HS-27A (cell line): Measurements from ENCODE around the gene RXFP4.
"Not testable (repeated sequence)": the region's sequence is repeated elsewhere in the genome, so short reads cannot be mapped to it uniquely, and the experiment has no call there.

Source experiments
- DNase-seq: peaks from one replicate; pipeline ENCODE4 v3.0.0-alpha.2; 2012; ENCODE audit warnings: low read depth, missing footprints

The RXFP4 gene

GRCh38 chr1:155978325-155978972, 37.0 kb downstream of the RXFP4 start, which contains the start of gene ARHGEF2:
Gene ARHGEF2 (minus strand): TSS chr1:155978547. CDS start chr1:155978427, 120 bp downstream.
- no peak for DNase-seq

DNA sequence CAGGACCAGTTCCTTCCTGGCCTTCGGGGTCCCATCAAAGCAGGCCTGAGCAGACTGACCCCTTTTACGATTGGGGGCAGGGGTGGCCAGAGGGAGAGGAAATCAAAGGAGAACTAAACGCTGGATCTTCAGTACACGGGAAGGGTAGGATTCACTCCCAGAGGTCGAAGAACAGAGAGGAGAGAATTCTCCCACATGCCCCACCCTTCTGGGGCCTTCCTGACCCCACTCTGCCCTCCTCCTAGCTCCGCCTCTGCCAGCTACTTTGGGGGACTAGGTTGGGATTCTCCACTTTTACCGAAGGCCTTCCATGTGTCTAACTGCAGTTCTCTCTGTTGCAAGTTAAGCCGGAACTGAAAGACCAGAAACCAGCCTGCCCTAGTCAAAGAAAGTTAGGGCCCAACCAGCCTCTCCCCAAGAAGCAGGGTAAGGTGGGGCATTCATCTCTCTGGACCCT, 37.6 kb downstream of the RXFP4 start:
- no peak for DNase-seq

DNA sequence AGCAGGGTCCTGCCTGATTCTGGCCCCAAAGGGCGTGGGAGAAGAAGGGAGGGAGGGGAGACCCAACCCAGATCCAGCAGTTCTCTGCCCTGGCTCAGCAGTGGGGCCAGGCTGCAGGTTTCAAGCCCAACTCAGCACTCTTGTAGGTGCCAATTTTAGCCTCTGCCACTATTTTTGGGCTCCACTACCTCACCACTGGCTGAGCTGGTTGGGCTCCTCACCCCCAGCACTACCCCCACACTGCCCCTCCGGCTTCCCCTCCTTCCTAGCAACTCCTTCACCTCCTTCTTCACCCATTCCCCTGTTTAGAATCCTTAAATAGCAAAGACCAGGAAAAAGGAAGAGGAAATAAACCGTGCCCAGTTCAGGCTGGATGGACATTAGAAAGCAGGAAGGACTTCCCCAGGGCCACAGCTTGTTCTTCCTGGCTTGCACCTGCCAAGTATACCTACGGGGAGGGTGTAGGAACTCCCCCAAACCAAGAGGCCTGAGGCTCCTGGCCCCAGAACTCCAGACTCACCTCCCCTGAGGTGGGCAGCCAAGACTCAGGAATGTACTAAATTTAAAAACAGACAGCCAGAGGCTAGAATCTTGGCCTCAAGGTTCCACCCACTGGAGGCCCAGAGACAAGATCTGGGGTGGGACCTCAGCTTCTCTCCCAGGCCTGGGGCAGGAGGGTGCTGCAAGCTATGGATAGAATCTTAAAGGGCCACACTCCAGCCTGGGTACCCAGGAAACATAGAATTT, 38.3 kb downstream of the RXFP4 start:
- DNase-seq, result no peak

- DNase-seq, result no peak
Measured at GRCh38 chr1:155981266-155982088, 40.0 kb downstream of the RXFP4 start.

DNA sequence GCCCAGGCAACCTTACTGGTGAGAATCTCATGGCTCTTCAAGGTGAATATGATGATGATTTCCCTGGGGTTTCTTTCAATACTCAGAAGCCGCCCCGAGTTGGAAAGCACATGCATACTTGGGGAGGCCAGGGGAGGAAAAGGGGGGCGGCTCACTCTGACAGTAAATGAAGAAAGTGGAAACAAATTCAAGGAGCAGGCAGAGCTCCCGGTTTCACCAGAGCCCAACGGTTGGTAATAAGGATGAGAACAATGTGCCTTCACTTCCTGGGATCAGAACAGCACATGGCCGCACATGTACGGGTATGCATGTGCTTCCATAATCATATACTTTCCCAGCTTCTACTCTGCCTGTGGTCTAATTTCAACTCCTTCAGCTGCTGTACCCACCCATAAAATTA, 40.7 kb downstream of the RXFP4 start:
- no peak for DNase-seq

DNA sequence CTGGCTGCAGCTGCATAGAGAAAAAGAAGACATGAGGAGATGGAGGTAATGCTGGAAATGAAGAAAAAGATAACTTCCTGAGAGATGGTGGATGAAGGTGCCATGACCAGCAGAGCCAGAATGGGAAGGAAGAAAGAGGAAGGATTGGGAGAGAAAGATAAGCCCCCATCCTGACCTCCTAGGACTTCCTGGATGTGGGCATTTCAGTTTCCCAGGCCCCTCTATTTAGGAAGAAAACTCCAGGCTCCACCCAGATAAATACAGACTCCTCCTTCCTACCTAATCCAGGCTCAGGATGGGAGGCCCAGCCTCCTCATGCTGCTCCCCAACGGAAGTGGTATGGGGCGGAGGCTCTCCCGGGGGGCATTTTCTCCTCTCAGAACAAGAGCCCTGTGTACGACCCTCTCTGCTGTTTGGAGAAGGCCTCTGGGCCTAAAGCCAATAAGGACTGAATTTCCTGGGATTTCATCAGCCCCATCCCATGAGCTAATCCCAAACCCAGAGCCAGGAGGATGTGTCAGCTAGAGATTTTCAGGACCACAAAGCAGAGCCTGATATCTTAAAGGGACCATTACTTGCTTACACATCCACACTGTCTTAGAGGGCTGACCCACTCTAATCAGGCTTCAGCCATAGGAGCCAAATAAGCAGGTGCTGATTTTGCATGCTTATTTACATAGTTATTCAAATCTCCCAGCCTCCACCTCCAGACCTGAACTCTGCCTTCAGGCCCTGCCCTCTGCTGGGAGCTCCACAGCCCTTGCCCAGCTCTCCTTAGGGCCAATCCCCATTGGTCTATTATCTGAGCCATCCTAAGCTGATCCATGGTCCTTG, 42.0 kb downstream of the RXFP4 start:
- peak; percentile 89 for DNase-seq

- no peak for DNase-seq
Measured at GRCh38 chr1:155984341-155984740, 42.9 kb downstream of the RXFP4 start.

DNA sequence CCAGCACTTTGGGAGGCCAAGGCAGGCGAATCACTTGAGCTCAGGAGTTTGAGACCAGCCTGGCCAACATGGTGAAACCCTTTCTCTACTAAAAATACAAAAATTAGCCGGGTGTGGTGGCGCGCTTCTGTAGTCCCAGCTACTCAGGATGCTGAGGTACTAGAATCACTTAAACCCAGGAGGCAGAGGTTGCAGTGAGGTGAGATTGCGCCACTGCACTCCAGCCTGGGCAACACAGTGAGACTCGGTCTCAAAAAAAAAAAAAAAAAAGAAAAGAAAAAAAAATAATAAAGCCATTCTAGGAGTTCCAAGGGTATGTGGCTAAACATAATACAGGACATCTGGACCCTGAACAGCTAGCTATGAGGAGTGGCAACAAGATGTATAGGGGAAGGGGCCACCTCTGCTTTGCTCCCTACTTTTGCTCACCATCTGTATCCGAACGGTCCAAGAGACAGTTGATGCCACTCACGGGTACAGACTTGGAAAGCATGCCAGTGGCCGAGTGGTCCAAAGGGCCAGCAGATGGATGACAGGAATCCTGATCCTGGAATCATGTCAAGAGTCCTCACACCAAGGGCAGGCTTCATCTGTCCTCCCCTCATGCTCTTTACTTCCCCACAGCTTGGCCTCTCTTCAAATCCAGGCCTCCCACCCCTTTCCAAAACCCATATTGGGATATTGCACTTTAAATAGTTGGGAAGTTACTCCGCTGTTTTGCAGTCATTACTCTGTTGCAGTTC, 43.6 kb downstream of the RXFP4 start:
- DNase-seq, result not testable (repeated sequence)

- DNase-seq, result no peak
Measured at GRCh38 chr1:155989242-155990004, 48.0 kb downstream of the RXFP4 start.

DNA sequence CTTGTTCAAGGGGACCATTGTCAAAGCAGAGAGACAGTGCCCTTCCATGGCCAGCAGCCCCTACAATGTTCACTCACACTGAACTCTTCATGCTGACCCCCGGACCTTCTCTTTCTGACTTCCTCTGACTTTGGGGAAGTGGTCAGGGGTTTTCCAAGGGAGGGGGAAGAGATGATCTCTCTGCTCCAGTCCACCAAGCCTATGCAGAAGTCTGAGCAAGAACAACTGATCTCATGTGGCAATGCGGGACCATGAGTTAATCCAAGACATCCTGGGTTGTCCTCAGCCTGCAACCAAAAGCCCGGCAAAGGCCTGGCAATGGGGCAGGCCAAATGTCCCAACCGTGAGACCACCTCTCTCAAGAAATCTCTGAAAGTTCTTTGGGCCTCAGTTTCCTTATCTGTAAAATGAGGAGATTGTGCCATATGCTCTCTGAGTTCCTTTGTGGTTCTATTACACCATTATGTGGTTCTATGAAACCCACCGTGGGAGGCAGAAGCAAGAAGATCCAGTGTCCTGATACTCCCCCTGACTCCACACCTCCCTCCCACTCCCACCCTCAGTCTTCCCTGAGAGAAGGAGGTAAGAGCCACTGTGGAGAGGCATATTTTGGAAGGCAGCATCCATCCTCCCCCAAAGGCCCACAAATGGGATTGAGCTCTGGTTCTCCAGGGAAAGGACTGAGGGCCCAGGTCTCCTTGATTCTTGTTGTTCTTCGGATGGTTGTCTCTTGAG, 48.7 kb downstream of the RXFP4 start:
- DNase-seq, result no peak
